Prostate gland (tissue), 2 donors: ENCODE data around the gene EEF1B2. TPM values are rescaled to one million over a fixed set of nuclear protein-coding genes. Genes with fewer than 3 reads are reported as not detected.
A peak's percentile ranks its signal among the peaks of the same experiment; 100 is the strongest.
"Not testable (repeated sequence)": the region's sequence is repeated elsewhere in the genome, so short reads cannot be mapped to it uniquely, and the experiment has no call there.

Source experiments
- DNase-seq: peaks from one replicate; pipeline ENCODE4 v3.0.0-alpha.2; 2019; ENCODE audit warnings: low spot score
- H3K27ac ChIP-seq, 2 donors: fragments of 200-600 bp; sonication (generic); 2 replicates each; pipeline ENCODE4 v1.5.1; 2017 to 2019
- H3K27me3 ChIP-seq: fragments of 200-600 bp; sonication (generic); replicated peaks from 2 replicates; pipeline ENCODE4 v1.5.1; 2019; ENCODE audit not compliant: insufficient read depth
- H3K36me3 ChIP-seq, 2 donors: fragments of 200-600 bp; sonication (generic); 1 replicate in 1 of 2; 2 replicates in 1 of 2; pipeline versions ENCODE4 v1.5.1 to v1.8.1; 2017 to 2019
- H3K4me1 ChIP-seq: fragments of 200-600 bp; sonication (generic); replicated peaks from 2 replicates; pipeline ENCODE4 v1.5.1; 2019
- H3K4me3 ChIP-seq, 2 donors: fragments of 200-600 bp; sonication (generic); 2 replicates each; pipeline ENCODE4 v1.5.1; 2017 to 2019
- H3K9me3 ChIP-seq: fragments of 200-600 bp; sonication (generic); 2 replicates; pipeline ENCODE4 v1.5.1; 2017
- POLR2A ChIP-seq: fragments of 450-650 bp; IDR thresholded peaks from one replicate; pipeline ENCODE4 v1.6.1; 2016; ENCODE audit warnings: antibody characterized with exemption, mild to moderate bottlenecking
- POLR2AphosphoS5 ChIP-seq: sonication (generic); formaldehyde crosslinking; IDR thresholded peaks from one replicate; pipeline ENCODE4 v1.6.1; 2017; ENCODE audit warnings: antibody characterized with exemption
- WGBS: methylation state at CpG from one replicate; pipeline ENCODE4 v1.1.5; 2018; 5-methylcytosine and 5-hydroxymethylcytosine counted together
- intact Hi-C: fragments of 100-400 bp; cut with DNase I; formaldehyde crosslinking; loops from one replicate; pipeline ENCODE4 v1.14.2; 2022
- total RNA-seq, 2 donors: library from RNA; depleted of rRNA; stranded (reverse); fragments of >200 nt; gene quantifications; one replicate each; pipeline ENCODE4 v1.1.0, GENCODE V29; 2016
- TF ChIP-seq, protein P1 (sequence below), 4 experiments: fragments of 200-600 bp in 2 of 4; fragments of 450-650 bp in 2 of 4; sonication (generic) in 2 of 4; IDR thresholded peaks; 1 replicate in 3 of 4; 2 replicates in 1 of 4; pipeline ENCODE4 v1.5.1; 2016 to 2019; ENCODE audit warnings: antibody characterized with exemption in 4 of 4, mild to moderate bottlenecking in 2 of 4, moderate library complexity in 2 of 4

Gene EEF1B2
- total RNA-seq, 2 donors from 2014 or later = 305 to 491 TPM

DNA sequence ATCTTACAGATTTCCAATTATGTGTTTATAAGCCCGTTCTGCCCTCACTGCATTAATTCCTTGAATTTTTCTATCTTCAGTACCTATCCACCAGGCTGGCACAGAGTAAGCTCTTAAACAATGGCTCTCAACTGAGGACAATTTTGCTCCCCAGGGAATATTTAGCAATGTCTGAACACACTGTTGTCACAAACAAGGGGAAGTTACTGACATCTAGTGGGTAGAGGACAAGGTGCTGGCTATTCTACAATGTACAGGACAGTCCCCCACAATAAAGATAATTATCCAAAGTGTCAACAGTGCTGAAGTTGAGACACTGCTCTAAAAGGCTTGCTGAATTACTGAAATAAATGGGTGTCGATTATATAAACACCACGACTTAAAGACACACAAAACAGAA, 5.5 kb upstream of the EEF1B2 start:
- DNase-seq = no peak
- intact Hi-C loops = loop anchor here (10.0 kb wide), 1 partner anchor 1011 kb away; the partner anchor contains the start of gene KLF7
- 72% methylated on average over 3 of the region's 3 CpGs for WGBS
- no peak overlapping the region for H3K27ac ChIP-seq
- no peaks in the 10 kb centered on the region for H3K9me3 ChIP-seq
- H3K4me1 ChIP-seq = no peaks in the 10 kb centered on the region
- TF ChIP-seq POLR2AphosphoS5 (no peak), POLR2A (no peak)
- TF ChIP-seq, protein P1, sequence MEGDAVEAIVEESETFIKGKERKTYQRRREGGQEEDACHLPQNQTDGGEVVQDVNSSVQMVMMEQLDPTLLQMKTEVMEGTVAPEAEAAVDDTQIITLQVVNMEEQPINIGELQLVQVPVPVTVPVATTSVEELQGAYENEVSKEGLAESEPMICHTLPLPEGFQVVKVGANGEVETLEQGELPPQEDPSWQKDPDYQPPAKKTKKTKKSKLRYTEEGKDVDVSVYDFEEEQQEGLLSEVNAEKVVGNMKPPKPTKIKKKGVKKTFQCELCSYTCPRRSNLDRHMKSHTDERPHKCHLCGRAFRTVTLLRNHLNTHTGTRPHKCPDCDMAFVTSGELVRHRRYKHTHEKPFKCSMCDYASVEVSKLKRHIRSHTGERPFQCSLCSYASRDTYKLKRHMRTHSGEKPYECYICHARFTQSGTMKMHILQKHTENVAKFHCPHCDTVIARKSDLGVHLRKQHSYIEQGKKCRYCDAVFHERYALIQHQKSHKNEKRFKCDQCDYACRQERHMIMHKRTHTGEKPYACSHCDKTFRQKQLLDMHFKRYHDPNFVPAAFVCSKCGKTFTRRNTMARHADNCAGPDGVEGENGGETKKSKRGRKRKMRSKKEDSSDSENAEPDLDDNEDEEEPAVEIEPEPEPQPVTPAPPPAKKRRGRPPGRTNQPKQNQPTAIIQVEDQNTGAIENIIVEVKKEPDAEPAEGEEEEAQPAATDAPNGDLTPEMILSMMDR (IDR thresholded peaks at IDR 0.05) = no peak
- no peaks in the 10 kb centered on the region for H3K27me3 ChIP-seq
- H3K36me3 ChIP-seq = no peaks in the 10 kb centered on the region
- H3K4me3 ChIP-seq = no peak overlapping the region

DNA sequence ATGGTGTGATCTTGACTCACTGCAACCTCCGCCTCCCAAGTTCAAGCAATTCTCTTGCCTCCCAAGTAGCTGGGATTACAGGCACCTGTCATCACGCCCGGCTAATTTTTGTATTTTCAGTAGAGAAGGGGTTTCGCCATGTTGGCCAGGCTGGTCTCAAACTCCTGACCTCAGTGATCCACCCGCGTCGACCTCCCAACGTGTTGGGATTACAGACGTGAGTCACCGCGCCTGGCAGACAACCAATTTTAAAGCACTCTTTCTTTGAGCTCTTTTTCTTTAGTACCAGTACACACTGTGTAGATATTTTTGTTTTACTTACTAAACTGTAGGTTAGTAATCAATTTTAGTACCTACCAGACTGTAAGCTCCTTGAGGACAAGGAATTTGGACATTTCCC, 2.7 kb upstream of the EEF1B2 start:
- 95% methylated on average over 11 of the region's 11 CpGs for WGBS
- H3K4me1 ChIP-seq, H3K27me3 ChIP-seq, H3K4me3 ChIP-seq, H3K9me3 ChIP-seq, H3K36me3 ChIP-seq, DNase-seq, H3K27ac ChIP-seq: not testable (repeated sequence)
- intact Hi-C loops = loop anchor here (5.0 to 10.0 kb wide), 2 partner anchors 75 to 1008 kb away; partner anchors contain the start of gene KLF7

DNA sequence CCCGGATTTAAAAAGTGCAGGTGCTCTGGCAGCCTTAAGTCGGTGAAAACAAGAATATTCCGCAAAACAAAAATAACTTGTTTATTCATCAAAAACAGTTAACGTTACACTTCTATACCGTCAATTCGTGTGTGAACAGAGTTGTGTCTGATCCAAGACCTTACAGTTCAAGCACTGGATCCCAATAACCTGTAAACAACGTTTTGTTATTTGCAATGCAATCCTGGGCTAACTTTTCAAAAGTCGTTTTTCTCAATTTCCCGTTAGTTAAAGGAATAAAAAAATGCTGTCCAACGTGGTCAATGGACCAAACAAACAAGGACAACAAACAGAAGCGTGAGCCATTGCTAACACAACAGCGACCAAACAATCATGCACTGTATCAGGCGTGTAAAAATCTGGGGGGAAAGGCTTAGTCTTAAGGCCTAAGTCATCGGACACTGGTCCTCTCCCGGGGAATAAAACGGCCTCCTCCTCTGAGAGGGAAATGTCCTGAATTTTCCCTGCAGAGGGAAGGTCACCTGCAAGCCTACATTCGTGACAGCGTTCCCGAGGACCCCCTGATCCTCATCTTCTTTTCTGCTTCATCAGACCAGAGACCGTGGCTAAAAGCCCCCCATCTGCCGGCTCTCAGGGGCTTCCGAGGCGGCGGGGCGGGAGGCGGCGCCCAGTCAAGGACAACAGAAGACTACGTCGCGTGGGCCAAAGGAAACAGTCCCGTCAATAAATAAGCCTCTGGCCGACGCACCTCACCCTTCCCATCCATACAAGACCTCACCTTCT, 941 bp upstream of the EEF1B2 start:
- peak overlapping the region; percentile 91 to 98 for H3K27ac ChIP-seq
- no peaks in the 10 kb centered on the region for H3K36me3 ChIP-seq
- peak overlapping the region; percentile 65 to 76 for H3K4me3 ChIP-seq
- no peaks in the 10 kb centered on the region for H3K9me3 ChIP-seq
- under 1% methylated on average over 33 of the region's 33 CpGs for WGBS
- no peaks in the 10 kb centered on the region for H3K27me3 ChIP-seq
- TF ChIP-seq POLR2A (no peak), POLR2AphosphoS5 (no peak)
- TF ChIP-seq, protein P1 (IDR thresholded peaks at IDR 0.05) = no peak
- intact Hi-C loops = loop anchor here (5.0 to 10.0 kb wide), 2 partner anchors 76 to 1006 kb away; partner anchors contain the start of gene KLF7
- H3K4me1 ChIP-seq = peaks cover 7% of the 10 kb centered on the region
- DNase-seq = no peak

DNA sequence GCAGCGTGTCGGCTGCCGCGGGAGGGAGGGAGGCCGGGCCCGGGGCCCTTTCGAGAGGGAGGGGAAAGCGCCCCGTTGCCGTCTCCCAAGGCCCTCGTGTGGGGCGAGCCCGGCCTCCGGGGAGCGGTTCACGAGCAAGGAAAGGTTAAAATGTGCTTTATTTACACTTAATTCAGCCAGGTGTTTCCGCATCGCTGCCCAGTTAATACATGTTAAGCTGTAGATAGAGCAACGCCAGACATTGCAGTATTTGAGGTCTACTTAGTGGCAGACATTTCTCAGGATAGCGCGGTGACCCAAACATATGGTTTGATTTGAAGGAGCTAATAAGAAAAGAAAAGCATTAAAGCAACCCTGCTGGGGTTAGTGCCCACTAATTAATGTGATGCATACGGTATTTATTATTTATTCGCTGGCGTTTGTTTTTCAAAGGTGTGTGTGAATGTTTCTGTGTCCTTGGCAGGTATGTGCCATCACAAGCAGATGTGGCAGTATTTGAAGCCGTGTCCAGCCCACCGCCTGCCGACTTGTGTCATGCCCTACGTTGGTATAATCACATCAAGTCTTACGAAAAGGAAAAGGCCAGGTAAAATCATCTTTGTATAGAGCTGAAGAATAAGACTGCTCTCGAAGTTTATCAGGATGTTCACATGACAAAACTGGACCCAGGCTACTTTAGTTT, 571 bp downstream of the EEF1B2 start:
- no peaks in the 10 kb centered on the region for H3K36me3 ChIP-seq
- DNase-seq = no peak
- no peaks in the 10 kb centered on the region for H3K27me3 ChIP-seq
- 6% methylated on average over 30 of the region's 30 CpGs for WGBS
- H3K4me3 ChIP-seq = peak overlapping the region; percentile 65 to 76
- peaks cover 7% of the 10 kb centered on the region for H3K4me1 ChIP-seq
- peak overlapping the region; percentile 91 to 98 for H3K27ac ChIP-seq
- intact Hi-C loops = loop anchor here (10.0 kb wide), 1 partner anchor 105 kb away; no protein-coding TSS in a partner anchor
- TF ChIP-seq, protein P1 (IDR thresholded peaks at IDR 0.05) = no peak
- TF ChIP-seq POLR2AphosphoS5 (no peak), POLR2A (no peak)
- no peaks in the 10 kb centered on the region for H3K9me3 ChIP-seq

DNA sequence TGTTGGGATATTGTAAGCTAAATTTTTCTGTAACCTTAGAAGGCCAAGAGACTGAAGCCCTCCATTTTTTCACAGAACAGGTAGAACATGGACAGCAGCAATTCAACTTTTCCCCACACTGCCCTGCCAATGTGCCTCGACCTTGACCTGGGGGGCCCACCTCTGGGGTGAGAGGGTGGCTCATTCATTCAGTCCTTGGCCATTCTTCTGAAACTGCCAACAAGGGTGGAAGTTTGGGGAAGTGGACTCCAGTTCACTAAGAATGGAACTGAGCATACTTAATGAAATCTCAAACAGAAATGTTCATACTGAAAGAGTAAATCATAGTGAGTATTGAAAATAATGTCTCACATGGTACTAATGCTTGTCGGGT, 1.1 kb downstream of the EEF1B2 start:
- Histone ChIP-seq H3K36me3 (no peaks in the 10 kb centered on the region), H3K27ac (peak overlapping the region in 1 of 2 donors; percentile 98), H3K4me3 (peak overlapping the region; percentile 65 to 76), H3K27me3 (no peaks in the 10 kb centered on the region), H3K9me3 (no peaks in the 10 kb centered on the region), H3K4me1 (peaks cover 7% of the 10 kb centered on the region)
- no peak for DNase-seq
- WGBS = 46% methylated on average over 2 of the region's 2 CpGs
- no peak for TF ChIP-seq POLR2AphosphoS5
- no peak for TF ChIP-seq POLR2A
- TF ChIP-seq, protein P1 (IDR thresholded peaks at IDR 0.05) = no peak
- intact Hi-C loops = loop anchor here (10.0 kb wide), 1 partner anchor 104 kb away; no protein-coding TSS in a partner anchor

DNA sequence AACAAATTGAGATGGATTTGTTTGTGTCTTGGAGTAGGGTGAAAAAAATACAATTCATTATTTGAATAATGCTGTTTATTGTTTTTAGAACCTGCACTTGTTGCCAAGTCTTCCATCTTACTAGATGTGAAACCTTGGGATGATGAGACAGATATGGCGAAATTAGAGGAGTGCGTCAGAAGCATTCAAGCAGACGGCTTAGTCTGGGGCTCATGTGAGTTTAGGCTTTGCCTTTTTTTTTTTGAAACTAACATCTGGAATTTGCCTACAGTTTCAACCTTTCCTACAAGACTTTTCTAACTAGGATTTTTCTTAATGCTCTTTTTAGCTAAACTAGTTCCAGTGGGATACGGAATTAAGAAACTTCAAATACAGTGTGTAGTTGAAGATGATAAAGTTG, 2.7 kb downstream of the EEF1B2 start:
- H3K27ac ChIP-seq, H3K9me3 ChIP-seq, H3K4me3 ChIP-seq, H3K36me3 ChIP-seq, DNase-seq, H3K27me3 ChIP-seq, H3K4me1 ChIP-seq: not testable (repeated sequence)
- 86% methylated on average over 4 of the region's 4 CpGs for WGBS
- intact Hi-C loops = loop anchor here (10.0 kb wide), 1 partner anchor 102 kb away; no protein-coding TSS in a partner anchor
